Occipital lobe (tissue), 2 donors: Measurements from ENCODE around the gene SLC1A1. TPM values are rescaled to one million over a fixed set of nuclear protein-coding genes. Genes with fewer than 3 reads are reported as not detected.
"Not testable (repeated sequence)": the region's sequence is repeated elsewhere in the genome, so short reads cannot be mapped to it uniquely, and the experiment has no call there.

Experiments
- DNase-seq: peaks from one replicate; lab custom pipeline; 2025; lab: John Stamatoyannopoulos, UW
- total RNA-seq: library from RNA; depleted of rRNA; stranded (reverse); fragments of >200 nt; gene quantifications from one replicate; pipeline ENCODE4 v1.2.3, GENCODE V29; 2014

The SLC1A1 gene
- total RNA-seq, 1 donor from 2014 or later = 54.7 TPM

GRCh38 chr9:4541281-4541680, 51.0 kb downstream of the SLC1A1 start:
- no peak for DNase-seq

GRCh38 chr9:4541856-4542255, 51.6 kb downstream of the SLC1A1 start:
- DNase-seq = no peak

DNA sequence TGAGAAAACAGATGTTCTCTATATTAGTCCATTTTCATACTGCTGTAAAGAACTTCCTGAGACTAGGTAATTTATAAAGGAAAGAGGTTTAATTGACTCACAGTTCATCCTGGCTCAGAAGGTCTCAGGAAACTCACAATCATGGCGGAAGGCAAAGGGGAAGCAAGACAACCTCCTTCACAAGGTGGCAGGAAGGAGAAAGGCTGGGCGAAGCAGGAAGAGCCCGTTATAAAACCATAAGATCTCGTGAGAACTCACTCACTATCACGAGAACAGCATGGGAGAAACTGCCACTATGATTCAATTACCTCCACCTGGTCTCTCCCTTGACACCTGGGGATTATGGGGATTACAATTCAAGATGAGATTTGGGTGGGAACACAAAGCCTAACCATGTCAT, 54.4 kb downstream of the SLC1A1 start:
- not testable (repeated sequence) for DNase-seq

GRCh38 chr9:4547016-4547415, 56.7 kb downstream of the SLC1A1 start:
- DNase-seq = no peak

DNA sequence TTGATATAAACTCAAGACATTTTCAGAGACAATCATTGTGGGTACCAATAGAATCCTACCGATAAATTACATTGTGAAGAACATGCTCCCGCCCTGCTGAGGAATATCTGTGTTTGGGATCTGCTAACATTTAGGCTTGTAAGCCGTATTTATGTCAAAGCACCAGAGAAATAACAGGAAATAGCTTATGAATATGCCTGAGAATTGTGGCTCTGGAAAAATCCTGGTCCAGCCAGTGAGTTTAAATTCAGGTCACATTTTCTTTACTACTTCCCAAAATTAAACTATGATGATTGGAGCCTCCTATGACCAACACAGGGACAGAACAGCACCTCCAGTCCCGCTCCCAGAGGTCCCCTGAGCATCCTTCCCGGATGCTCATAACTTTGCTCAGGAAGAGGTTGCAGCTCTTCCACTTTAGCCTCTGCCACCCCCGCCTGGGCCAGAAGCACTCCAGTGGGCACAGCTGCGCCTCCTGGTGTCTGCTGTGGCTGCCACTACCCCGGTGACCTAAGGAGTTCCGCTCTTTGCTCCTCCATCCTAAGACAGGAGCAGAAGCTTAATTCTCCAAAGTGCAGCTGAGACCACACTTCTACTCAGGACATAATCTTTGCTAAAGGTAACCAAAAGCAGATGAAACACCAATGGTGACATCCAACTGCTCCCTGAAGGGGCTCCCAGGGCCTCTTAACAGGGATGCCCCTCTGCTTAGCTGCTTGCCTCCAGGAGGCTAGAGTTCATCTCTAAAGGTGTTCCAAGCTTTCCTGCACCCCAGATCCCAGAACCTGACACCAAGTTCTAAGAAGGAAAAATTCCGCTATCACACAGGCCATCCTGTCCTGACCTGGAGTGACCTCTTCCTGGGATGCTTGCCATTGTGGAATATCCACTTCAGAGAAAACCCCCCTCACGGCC, 58.8 kb downstream of the SLC1A1 start:
- DNase-seq = no peak

GRCh38 chr9:4549751-4550295, 59.6 kb downstream of the SLC1A1 start:
- no peak for DNase-seq

GRCh38 chr9:4550777-4551484, 60.7 kb downstream of the SLC1A1 start:
- no peak for DNase-seq

GRCh38 chr9:4553951-4554381, 63.7 kb downstream of the SLC1A1 start:
- no peak for DNase-seq

DNA sequence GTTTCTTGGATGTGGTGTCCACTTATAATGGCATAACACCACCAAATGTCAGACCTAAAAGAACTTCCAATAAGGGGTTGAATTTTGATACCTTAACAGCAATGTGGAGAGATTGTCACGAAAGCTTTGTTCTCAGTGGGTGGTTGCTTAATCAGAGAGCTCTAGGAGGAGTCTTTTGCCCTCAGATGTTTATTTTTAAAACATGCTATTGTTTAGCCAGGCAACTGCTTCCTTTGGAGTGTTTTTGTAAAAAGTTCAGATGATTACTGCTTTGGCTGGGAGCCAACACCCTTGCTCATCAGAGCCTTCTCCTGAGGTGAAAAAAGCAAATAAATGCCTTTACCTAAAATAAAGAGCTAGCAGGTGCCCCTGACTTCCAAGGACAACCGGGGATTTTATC, 65.0 kb downstream of the SLC1A1 start:
- DNase-seq = no peak

DNA sequence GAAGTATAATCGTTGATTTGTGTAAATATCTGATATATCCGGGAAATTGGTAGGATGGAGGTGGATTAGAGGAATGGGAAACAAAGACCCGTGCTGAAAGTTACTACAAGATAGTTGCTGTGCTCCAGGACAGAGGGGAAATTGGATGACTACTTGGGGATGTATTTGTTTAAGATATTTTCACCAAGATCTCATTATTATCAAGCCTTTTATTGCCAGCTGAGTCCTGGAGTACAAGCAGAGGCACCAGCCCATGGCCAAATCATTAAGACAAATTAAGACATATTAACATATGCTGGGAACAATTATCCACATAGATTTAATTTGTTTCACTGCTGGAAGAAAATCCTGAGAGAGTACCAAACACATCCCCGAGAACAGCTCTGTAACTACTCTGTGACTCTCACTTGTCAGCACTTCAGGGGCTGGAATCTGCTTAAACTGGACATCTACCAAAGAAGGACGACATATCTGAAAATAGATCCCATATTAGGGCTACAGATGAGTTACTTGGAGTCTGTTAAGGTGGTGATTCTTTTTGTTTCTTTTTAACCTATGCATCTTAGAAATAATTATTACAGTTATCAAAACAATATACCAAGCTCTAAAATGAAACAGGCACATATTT, 68.2 kb downstream of the SLC1A1 start:
- DNase-seq = no peak

- DNase-seq = no peak
Observed at GRCh38 chr9:4559261-4560182, 69.3 kb downstream of the SLC1A1 start.

GRCh38 chr9:4563105-4563504, 72.8 kb downstream of the SLC1A1 start:
- no peak for DNase-seq

DNA sequence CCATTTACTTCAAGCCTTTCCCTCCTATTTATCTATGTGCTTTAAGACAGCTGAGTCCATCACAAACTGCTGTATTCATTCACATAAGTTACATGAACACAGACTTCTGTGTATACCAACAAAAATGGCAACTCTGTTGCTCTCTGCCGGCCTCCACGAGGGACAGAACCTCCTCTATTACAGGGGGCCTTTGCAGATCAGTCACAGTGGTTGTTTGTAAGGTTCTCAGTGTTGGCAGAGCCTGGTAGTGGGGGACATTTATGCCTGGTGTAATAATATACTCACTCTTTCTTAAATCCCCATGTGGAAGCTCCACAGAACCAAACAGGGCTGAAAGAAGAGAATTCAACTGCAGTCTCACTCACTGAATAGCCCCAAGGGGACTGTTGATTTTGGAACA, 76.5 kb downstream of the SLC1A1 start:
- DNase-seq = no peak

DNA sequence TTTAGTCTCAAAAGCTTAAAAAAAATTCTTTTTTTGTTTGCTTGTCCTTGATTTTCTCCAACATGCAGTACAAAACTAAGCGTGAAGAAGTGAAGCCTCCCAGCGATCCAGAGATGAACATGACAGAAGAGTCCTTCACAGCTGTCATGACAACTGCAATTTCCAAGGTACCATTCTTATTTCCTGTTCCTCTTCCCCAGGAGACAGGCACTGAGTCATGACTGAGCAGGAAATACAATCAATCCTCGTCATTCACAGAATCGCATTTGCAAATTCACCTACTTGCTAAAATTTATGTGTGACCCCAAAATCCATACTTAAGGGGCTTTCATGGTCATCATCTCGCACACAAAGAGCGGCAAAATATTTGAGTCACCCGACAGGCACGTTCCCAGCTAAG, 77.3 kb downstream of the SLC1A1 start:
- DNase-seq = no peak

DNA sequence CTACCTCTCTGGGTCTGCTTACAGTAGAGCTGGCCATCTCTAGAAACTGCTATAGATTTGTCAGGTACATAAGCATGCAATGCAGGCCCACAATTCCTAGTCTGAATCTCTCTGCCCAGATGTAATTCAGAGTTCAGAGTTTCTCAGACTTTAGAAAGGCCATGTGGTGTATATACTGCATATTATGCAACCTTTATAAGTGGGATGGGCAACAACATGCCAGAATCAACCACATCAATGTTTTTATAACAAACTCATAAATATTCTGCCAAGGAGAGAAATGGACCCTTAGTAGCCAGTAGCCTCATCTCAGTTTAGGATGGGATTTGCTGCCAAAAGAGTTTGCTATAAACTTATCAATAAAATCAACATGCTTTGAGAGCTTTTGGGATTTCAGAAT, 78.8 kb downstream of the SLC1A1 start:
- DNase-seq = no peak

DNA sequence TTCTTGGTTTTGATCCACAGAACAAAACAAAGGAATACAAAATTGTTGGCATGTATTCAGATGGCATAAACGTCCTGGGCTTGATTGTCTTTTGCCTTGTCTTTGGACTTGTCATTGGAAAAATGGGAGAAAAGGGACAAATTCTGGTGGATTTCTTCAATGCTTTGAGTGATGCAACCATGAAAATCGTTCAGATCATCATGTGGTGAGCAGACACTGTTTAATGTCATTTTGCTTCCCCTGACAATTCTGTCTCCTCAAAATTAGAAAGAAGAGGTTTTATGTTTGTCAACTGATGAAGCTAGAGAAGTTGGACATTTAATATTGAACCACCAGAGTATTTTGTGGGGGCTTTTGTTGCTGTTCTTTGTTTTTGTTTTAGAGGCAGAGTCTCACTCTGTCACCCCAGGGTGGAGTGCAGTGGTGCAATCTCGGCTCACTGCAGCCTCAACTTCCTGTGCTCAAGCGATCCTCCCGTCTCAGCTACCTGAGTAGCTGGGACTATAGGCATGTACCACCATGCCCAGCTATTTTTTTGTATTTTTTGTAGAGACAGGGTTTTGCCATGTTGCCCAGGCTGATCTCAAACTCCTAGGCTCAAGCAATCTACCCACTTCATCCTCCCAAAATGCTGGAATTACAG, 82.0 kb downstream of the SLC1A1 start:
- no peak for DNase-seq

- no peak for DNase-seq
Observed at GRCh38 chr9:4573176-4573575, 82.9 kb downstream of the SLC1A1 start.

DNA sequence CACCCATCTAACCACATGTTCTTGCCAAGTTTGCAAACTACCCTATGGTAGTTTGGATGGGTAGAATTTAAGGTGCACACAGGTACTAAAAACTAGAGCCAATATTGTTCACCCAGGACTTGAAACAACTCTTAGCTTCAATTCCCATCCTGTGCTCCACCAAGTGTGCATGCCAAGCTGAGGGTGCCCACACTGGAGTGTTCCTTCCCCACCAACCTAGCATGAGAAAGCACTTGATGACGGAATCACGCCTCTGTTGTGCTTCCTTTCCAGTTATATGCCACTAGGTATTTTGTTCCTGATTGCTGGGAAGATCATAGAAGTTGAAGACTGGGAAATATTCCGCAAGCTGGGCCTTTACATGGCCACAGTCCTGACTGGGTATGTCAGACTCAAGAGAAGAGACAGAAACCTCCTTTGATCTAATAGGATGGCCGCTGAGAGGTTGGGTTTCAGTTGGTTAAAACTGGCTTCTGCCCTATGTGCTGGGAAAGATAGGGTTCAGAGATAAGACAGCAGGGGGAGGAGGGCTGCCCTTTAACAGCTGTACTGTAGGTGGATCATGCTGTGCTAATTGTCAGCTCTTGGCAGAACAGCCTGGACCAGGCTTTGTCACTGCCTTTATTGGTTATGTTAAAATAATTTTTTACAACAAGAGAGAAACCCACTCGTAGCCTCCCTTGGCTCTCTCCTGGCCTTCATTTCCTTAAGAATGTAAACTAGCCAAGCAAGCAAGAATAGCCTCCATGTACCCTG, 83.5 kb downstream of the SLC1A1 start:
- DNase-seq = peak; percentile 36

DNA sequence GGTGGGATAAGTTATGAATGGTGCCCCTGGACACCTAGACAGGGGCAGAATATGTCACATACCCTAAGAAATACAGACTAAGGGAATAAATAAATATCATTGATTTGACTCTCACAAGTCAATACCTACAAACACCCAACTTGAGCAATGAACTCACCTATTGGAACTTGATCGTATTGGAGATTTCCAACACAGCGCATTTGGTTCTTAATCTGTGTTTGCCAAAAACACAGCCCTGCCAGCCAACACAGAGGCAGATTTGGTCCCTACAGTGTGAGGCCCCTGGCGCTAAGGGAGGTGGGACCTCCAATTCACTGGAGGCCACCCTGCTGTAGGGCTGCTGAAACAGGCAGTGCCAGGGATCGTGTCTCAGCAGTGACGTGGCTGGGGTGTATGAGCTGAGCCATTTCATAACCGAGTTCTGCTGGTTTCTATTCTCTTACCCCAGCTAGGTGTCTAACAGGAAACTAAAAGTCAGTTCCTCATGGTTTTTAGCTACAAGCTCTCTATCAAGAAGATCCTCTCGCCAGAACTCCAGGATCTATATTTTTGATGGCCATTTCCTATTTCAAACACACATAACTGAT, 84.5 kb downstream of the SLC1A1 start:
- DNase-seq = no peak
